Upper lobe of left lung (tissue), 4 donors: ENCODE measurements around the gene NGB.

ENCODE experiments used
- EP300 ChIP-seq, 4 donors: sonication (generic); formaldehyde crosslinking; IDR thresholded peaks; one replicate each; pipeline ENCODE4 v1.5.1; 2017; ENCODE audit warnings: antibody characterized with exemption in 4 of 4, control low read depth in 2 of 4
- POLR2AphosphoS5 ChIP-seq, 2 donors: sonication (generic); formaldehyde crosslinking; IDR thresholded peaks; one replicate each; pipeline ENCODE4 v1.5.1; 2017; ENCODE audit warnings: antibody characterized with exemption in 2 of 2
- TF ChIP-seq, protein P1 (sequence below), 6 experiments: fragments of 450-650 bp in 4 of 6; fragments of 200-600 bp in 2 of 6; sonication (generic) in 2 of 6; IDR thresholded peaks; one replicate each; pipeline ENCODE4 v1.5.1; 2016 to 2019; ENCODE audit warnings: antibody characterized with exemption in 6 of 6

DNA sequence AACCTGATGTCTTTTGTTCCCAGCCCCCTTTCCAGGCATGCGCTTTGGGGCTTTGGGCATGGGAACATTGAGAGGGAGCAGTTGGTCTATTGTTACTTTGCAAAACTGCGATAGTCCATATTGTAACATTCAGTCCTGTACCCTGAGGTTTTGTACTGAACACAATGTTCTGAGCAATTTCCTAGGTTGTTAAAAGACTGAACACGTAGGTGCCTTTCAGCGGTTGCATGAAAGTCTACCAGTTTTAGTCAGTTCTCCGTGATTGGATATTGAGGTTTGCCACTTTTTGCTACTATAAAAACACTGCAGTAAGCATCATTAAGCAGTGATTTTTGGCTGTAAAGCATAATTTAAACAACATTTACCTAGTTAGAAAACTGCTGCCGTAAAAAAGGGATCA lies 20.1 kb downstream of the NGB start:
- TF ChIP-seq, protein P1, sequence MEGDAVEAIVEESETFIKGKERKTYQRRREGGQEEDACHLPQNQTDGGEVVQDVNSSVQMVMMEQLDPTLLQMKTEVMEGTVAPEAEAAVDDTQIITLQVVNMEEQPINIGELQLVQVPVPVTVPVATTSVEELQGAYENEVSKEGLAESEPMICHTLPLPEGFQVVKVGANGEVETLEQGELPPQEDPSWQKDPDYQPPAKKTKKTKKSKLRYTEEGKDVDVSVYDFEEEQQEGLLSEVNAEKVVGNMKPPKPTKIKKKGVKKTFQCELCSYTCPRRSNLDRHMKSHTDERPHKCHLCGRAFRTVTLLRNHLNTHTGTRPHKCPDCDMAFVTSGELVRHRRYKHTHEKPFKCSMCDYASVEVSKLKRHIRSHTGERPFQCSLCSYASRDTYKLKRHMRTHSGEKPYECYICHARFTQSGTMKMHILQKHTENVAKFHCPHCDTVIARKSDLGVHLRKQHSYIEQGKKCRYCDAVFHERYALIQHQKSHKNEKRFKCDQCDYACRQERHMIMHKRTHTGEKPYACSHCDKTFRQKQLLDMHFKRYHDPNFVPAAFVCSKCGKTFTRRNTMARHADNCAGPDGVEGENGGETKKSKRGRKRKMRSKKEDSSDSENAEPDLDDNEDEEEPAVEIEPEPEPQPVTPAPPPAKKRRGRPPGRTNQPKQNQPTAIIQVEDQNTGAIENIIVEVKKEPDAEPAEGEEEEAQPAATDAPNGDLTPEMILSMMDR (IDR thresholded peaks at IDR 0.05): no peak
- TF ChIP-seq POLR2AphosphoS5 (IDR thresholded peaks at IDR 0.05) (no peak), EP300 (IDR thresholded peaks at IDR 0.05) (no peak)
